ENCODE measurements around the gene APOL3. TPM values are rescaled to one million over a fixed set of nuclear protein-coding genes. Genes with fewer than 3 reads are reported as not detected.

APOL3 gene
- total and polyA plus RNA-seq, 2 of the 13 experiments (the other 11 are each of a cell fraction or from before 2014, with no cell fraction given) = 3.8 to 5.4 TPM

- TF ChIP-seq BHLHE40 (IDR thresholded peaks at IDR 0.05; ENCODE audit: low read length) (0 out of 2 replicates have a peak, but pooled peaks have one; percentile 30), MATR3 (CRISPR knock-in tag; IDR thresholded peaks at IDR 0.05) (no peak), HNF1A (IDR thresholded peaks at IDR 0.05; ENCODE audit: low read depth) (no peak), HNF1A (CRISPR knock-in tag; IDR thresholded peaks at IDR 0.05; ENCODE audit: borderline replicate concordance) (no peak), SPEN (CRISPR knock-in tag; IDR thresholded peaks at IDR 0.05; ENCODE audit: low read depth) (peak; percentile 85), ASH2L (IDR thresholded peaks at IDR 0.05; ENCODE audit: insufficient read length, low read depth, low read length) (peak; percentile 70), PPARG (CRISPR knock-in tag; conservative IDR thresholded peaks at IDR 0.05) (peak; percentile 53; the same call in 1 of the 2 replicates), MXD3 (CRISPR knock-in tag; IDR thresholded peaks at IDR 0.05) (0 out of 2 replicates have a peak, but pooled peaks have one; percentile 28), HNF4A (CRISPR knock-in tag; IDR thresholded peaks at IDR 0.05) (peak; percentile 24; the same call in 1 of the 2 replicates), CREM (IDR thresholded peaks at IDR 0.05) (peak; percentile 90), CREM (CRISPR knock-in tag; IDR thresholded peaks at IDR 0.05) (peak; percentile 63), ZNF782 (CRISPR knock-in tag; IDR thresholded peaks at IDR 0.05; ENCODE audit: borderline replicate concordance) (peak; percentile 66; the same call in 1 of the 2 replicates), ZNF251 (CRISPR knock-in tag; IDR thresholded peaks at IDR 0.05) (0 out of 2 replicates have a peak, but pooled peaks have one; percentile 48), CREBL2 (CRISPR knock-in tag; IDR thresholded peaks at IDR 0.05; ENCODE audit: borderline replicate concordance) (no peak), ZNF674 (CRISPR knock-in tag; IDR thresholded peaks at IDR 0.05; ENCODE audit: low read depth) (no peak), SMAD1 (CRISPR knock-in tag; IDR thresholded peaks at IDR 0.05; ENCODE audit: borderline replicate concordance, low read depth) (no peak), SOX13 (IDR thresholded peaks at IDR 0.05) (no peak), SOX13 (CRISPR knock-in tag; conservative IDR thresholded peaks at IDR 0.05 in 1 of 2, IDR thresholded peaks at IDR 0.05 in 1 of 2) (peak in 1 of 2 experiments; percentile 37; a peak in 1 of 4 replicates), RELA (CRISPR knock-in tag; IDR thresholded peaks at IDR 0.05) (0 out of 2 replicates have a peak, but pooled peaks have one; percentile 57), SAP130 (CRISPR knock-in tag; IDR thresholded peaks at IDR 0.05; ENCODE audit: low read depth) (peak; percentile 77), GABPA (IDR thresholded peaks at IDR 0.05; ENCODE audit: low read depth, low read length) (no peak), GABPA (CRISPR knock-in tag; IDR thresholded peaks at IDR 0.05; ENCODE audit: low read depth) (no peak), TBL1XR1 (IDR thresholded peaks at IDR 0.05; ENCODE audit: borderline replicate concordance, low read length, partially characterized antibody) (peak; percentile 23), GABPB1 (CRISPR knock-in tag; IDR thresholded peaks at IDR 0.05) (peak; percentile 77)
- TF ChIP-seq, protein P1, sequence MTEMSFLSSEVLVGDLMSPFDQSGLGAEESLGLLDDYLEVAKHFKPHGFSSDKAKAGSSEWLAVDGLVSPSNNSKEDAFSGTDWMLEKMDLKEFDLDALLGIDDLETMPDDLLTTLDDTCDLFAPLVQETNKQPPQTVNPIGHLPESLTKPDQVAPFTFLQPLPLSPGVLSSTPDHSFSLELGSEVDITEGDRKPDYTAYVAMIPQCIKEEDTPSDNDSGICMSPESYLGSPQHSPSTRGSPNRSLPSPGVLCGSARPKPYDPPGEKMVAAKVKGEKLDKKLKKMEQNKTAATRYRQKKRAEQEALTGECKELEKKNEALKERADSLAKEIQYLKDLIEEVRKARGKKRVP (CRISPR knock-in tag; IDR thresholded peaks at IDR 0.05) = peak in 1 of 2 experiments; percentile 52; a peak in 2 of 4 replicates
These were observed 36.6 kb downstream of the APOL3 start (continued) for GRCh38 chr22:36123673-36124630.

Data from HepG2 (cell line).